Panc1 (cell line): ENCODE measurements around the gene NDUFS6.

Experiments
- POLR2AphosphoS5 ChIP-seq: IDR thresholded peaks from 2 replicates; pipeline ENCODE4 v1.6.1; 2012; ENCODE audit warnings: mild to moderate bottlenecking, low read depth, low read length, moderate library complexity
- REST ChIP-seq, 2 experiments: IDR thresholded peaks; 2 replicates each; pipeline ENCODE4 v1.6.1; 2011 to 2012; ENCODE audit warnings: low read depth in 2 of 2, control low read depth in 1 of 2, low read length in 1 of 2, mild to moderate bottlenecking in 1 of 2, moderate library complexity in 1 of 2; ENCODE audit not compliant: insufficient read depth in 1 of 2
- SIN3A ChIP-seq: IDR thresholded peaks from 2 replicates; pipeline ENCODE4 v1.6.1; 2012; ENCODE audit warnings: low read depth, mild to moderate bottlenecking, low read length, moderate library complexity, borderline replicate concordance; ENCODE audit not compliant: insufficient read depth
- TF ChIP-seq, protein P1 (sequence below): fragments of 450-650 bp; IDR thresholded peaks from 2 replicates; pipeline ENCODE4 v1.5.1; 2017; ENCODE audit warnings: mild to moderate bottlenecking

DNA sequence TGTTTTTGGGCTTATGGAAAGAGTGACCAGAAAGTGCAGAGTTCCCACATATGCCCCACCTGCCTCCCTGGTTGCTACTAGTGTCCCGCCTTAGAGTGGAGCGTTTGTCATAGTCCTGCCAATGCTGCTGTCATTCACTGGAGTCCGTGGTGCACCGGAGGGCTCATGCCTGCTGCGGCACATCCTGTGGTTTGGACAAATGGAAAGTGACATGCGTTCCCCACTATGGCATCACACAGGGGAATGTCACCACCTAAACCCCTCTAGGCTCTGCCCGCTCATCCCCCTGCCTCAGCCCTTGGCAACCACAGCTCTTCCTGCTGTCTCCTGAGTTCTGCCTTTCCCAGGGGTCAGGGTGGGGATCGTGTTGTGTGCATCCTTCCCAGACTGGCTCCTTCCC, 52.3 kb downstream of the NDUFS6 start:
- TF ChIP-seq, protein P1, sequence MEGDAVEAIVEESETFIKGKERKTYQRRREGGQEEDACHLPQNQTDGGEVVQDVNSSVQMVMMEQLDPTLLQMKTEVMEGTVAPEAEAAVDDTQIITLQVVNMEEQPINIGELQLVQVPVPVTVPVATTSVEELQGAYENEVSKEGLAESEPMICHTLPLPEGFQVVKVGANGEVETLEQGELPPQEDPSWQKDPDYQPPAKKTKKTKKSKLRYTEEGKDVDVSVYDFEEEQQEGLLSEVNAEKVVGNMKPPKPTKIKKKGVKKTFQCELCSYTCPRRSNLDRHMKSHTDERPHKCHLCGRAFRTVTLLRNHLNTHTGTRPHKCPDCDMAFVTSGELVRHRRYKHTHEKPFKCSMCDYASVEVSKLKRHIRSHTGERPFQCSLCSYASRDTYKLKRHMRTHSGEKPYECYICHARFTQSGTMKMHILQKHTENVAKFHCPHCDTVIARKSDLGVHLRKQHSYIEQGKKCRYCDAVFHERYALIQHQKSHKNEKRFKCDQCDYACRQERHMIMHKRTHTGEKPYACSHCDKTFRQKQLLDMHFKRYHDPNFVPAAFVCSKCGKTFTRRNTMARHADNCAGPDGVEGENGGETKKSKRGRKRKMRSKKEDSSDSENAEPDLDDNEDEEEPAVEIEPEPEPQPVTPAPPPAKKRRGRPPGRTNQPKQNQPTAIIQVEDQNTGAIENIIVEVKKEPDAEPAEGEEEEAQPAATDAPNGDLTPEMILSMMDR = no peak
- TF ChIP-seq POLR2AphosphoS5 = no peak
- no peak for TF ChIP-seq REST (IDR thresholded peaks at IDR 0.05; ENCODE audit: insufficient read depth in 1 of 2, low read depth in 2 of 2, low read length in 1 of 2)
- TF ChIP-seq SIN3A = no peak
